GM19395 (cell line): ENCODE data around the gene N4BP2.

Source experiments
- ATAC-seq: cut with Tn5 transposase; IDR thresholded peaks from one replicate; pipeline ENCODE4 v1.9.1; 2021; ENCODE audit warnings: mild to moderate bottlenecking, moderate library complexity; ENCODE audit not compliant: unreplicated experiment

The N4BP2 gene

GRCh38 chr4:40205259-40206198, 148.9 kb downstream of the N4BP2 start:
- peak; percentile 76 for ATAC-seq

- ATAC-seq, result no peak
Observed at GRCh38 chr4:40206426-40206825, 149.8 kb downstream of the N4BP2 start.
